Measurements from ENCODE around the gene KCNH5. TPM values are rescaled to one million over a fixed set of nuclear protein-coding genes. Genes with fewer than 3 reads are reported as not detected.

Gene KCNH5
- polyA plus RNA-seq, 1 donor (not counting 4 experiments of a cell fraction or from before 2014, with no cell fraction given) = 0.04 TPM

DNA sequence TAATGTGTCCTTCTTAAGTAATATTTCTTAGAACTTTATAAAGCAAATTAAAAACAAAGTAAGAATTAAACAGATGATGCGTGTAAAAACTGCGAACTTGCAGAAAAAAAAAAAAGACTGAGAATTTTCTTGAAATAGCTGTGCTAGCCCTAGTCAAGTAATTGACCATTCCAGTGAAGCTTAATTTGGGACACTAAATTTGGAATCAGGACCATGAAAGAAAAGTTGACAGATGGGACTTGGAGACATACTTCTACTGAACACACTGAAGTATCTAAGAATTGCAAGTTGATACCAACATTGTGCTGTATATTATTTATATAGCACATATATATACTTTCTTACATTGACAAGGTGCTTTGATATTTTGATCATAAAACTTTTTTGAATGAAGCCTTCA, 386.6 kb downstream of the KCNH5 start:
- Histone ChIP-seq H3K27me3 (ENCODE audit: control insufficient read depth, extremely low read depth, insufficient read depth, low read length) (no peaks in the 10 kb centered on the region), H2AFZ (ENCODE audit: control insufficient read depth, low read length) (no peak overlapping the region), H4K20me1 (ENCODE audit: control insufficient read depth, extremely low read depth, insufficient read depth, low read length) (no peaks in the 10 kb centered on the region), H3K79me2 (ENCODE audit: control insufficient read depth, insufficient read depth, low read length) (no peaks in the 10 kb centered on the region), H3K4me1 (ENCODE audit: control insufficient read depth, extremely low read depth, insufficient read depth, low read length) (peaks cover 2% of the 10 kb centered on the region), H3K9me3 (ENCODE audit: control insufficient read depth, low read depth, low read length) (no peaks in the 10 kb centered on the region), H3K4me2 (ENCODE audit: control insufficient read depth, extremely low read depth, insufficient read depth, low read depth, low read length) (no peak overlapping the region), H3K4me3 (ENCODE audit: control insufficient read depth in 2 of 3, extremely low read depth in 1 of 3, insufficient read depth in 2 of 3, low read depth in 1 of 3, low read length in 3 of 3) (no peak overlapping the region), H3K27ac (ENCODE audit: control insufficient read depth, insufficient read depth, low read length) (no peak overlapping the region), H3K9me1 (ENCODE audit: control insufficient read depth, extremely low read depth, insufficient read depth, low read length) (no peaks in the 10 kb centered on the region), H3K9ac (ENCODE audit: control insufficient read depth, extremely low read depth, insufficient read depth, low read length) (no peak overlapping the region), H3K36me3 (ENCODE audit: control insufficient read depth in 2 of 2, extremely low read depth in 1 of 2, insufficient read depth in 2 of 2, low read length in 2 of 2) (no peaks in the 10 kb centered on the region)
- FAIRE-seq = no peak
- no peak for DNase-seq (ENCODE audit: low read depth, low spot score)
- dilution Hi-C loops (cut with MboI; ENCODE audit: extremely low pct_ligation_motif_present, low sequenced_read_pairs) = no loop called here
- no peak for TF ChIP-seq EZH2 (IDR thresholded peaks at IDR 0.05; ENCODE audit: low read length)
- TF ChIP-seq, protein P1, sequence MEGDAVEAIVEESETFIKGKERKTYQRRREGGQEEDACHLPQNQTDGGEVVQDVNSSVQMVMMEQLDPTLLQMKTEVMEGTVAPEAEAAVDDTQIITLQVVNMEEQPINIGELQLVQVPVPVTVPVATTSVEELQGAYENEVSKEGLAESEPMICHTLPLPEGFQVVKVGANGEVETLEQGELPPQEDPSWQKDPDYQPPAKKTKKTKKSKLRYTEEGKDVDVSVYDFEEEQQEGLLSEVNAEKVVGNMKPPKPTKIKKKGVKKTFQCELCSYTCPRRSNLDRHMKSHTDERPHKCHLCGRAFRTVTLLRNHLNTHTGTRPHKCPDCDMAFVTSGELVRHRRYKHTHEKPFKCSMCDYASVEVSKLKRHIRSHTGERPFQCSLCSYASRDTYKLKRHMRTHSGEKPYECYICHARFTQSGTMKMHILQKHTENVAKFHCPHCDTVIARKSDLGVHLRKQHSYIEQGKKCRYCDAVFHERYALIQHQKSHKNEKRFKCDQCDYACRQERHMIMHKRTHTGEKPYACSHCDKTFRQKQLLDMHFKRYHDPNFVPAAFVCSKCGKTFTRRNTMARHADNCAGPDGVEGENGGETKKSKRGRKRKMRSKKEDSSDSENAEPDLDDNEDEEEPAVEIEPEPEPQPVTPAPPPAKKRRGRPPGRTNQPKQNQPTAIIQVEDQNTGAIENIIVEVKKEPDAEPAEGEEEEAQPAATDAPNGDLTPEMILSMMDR (optimal IDR thresholded peaks at IDR 0.05 in 1 of 3, IDR thresholded peaks at IDR 0.05 in 1 of 3, conservative IDR thresholded peaks at IDR 0.05 in 1 of 3; ENCODE audit: extremely low read depth in 1 of 3, insufficient read depth in 2 of 3, low read length in 3 of 3) = no peak

DNA sequence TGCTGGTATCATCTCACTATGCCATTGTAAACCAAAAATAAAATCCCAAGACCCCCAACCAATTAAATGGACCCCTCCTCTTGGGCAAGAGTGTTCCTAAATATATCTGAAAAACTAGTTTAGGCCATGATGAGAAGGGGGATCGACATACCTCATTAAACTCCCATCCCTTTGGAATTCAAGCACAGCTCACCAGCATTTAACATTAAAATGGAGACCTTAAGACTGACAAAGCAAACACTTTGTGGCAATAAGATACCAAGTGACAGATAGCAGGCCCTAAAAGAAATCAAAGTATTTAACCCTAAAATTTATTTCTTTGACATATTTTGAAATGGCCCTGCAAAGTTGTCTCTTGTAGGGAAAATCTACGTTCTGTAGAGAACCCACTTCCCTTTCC, 387.9 kb downstream of the KCNH5 start:
- no peaks in the 10 kb centered on the region for H4K20me1 ChIP-seq (ENCODE audit: control insufficient read depth, extremely low read depth, insufficient read depth, low read length)
- TF ChIP-seq EZH2 (IDR thresholded peaks at IDR 0.05; ENCODE audit: low read length) = no peak
- TF ChIP-seq, protein P1 (optimal IDR thresholded peaks at IDR 0.05 in 1 of 3, IDR thresholded peaks at IDR 0.05 in 1 of 3, conservative IDR thresholded peaks at IDR 0.05 in 1 of 3; ENCODE audit: extremely low read depth in 1 of 3, insufficient read depth in 2 of 3, low read length in 3 of 3) = no peak
- dilution Hi-C loops (cut with MboI; ENCODE audit: extremely low pct_ligation_motif_present, low sequenced_read_pairs) = no loop called here

More for the DNA sequence above, 387.9 kb downstream of the KCNH5 start:
- H3K4me3 ChIP-seq (ENCODE audit: control insufficient read depth in 2 of 3, extremely low read depth in 1 of 3, insufficient read depth in 2 of 3, low read depth in 1 of 3, low read length in 3 of 3) = no peak overlapping the region
- H3K36me3 ChIP-seq (ENCODE audit: control insufficient read depth in 2 of 2, extremely low read depth in 1 of 2, insufficient read depth in 2 of 2, low read length in 2 of 2) = no peaks in the 10 kb centered on the region
- H3K4me1 ChIP-seq (ENCODE audit: control insufficient read depth, extremely low read depth, insufficient read depth, low read length) = peaks cover 2% of the 10 kb centered on the region
- no peaks in the 10 kb centered on the region for H3K9me1 ChIP-seq (ENCODE audit: control insufficient read depth, extremely low read depth, insufficient read depth, low read length)
- DNase-seq (ENCODE audit: low read depth, low spot score) (no peak), FAIRE-seq (no peak)
- H3K9ac ChIP-seq (ENCODE audit: control insufficient read depth, extremely low read depth, insufficient read depth, low read length) = no peak overlapping the region
- H3K27me3 ChIP-seq (ENCODE audit: control insufficient read depth, extremely low read depth, insufficient read depth, low read length) = no peaks in the 10 kb centered on the region
- H2AFZ ChIP-seq (ENCODE audit: control insufficient read depth, low read length) = no peak overlapping the region
- no peaks in the 10 kb centered on the region for H3K79me2 ChIP-seq (ENCODE audit: control insufficient read depth, insufficient read depth, low read length)
- H3K4me2 ChIP-seq (ENCODE audit: control insufficient read depth, extremely low read depth, insufficient read depth, low read depth, low read length) = no peak overlapping the region
- H3K27ac ChIP-seq (ENCODE audit: control insufficient read depth, insufficient read depth, low read length) = no peak overlapping the region
- no peaks in the 10 kb centered on the region for H3K9me3 ChIP-seq (ENCODE audit: control insufficient read depth, low read depth, low read length)

Data from keratinocyte (primary cell).